ENCODE results near the gene SVEP1. TPM values are rescaled to one million over a fixed set of nuclear protein-coding genes. Genes with fewer than 3 reads are reported as not detected.

The SVEP1 gene
- total RNA-seq, 1 donor from 2014 or later: not detected

GRCh38 chr9:110316261-110317075 is 263.1 kb downstream of the SVEP1 start:
- H3K4me3 Mint-ChIP-seq: peak overlapping the region; percentile 68
- no peak for DNase-seq
- intact Hi-C loops (cut with micrococcal nuclease): no loop called here
- peaks cover 8% of the 10 kb centered on the region for H3K4me1 Mint-ChIP-seq
- H3K9me3 Mint-ChIP-seq: no peaks in the 10 kb centered on the region
- H3K27ac Mint-ChIP-seq: no peak overlapping the region
- peaks cover 1% of the 10 kb centered on the region for H3K27me3 Mint-ChIP-seq
- H3K36me3 Mint-ChIP-seq (ENCODE audit: low read depth): no peaks in the 10 kb centered on the region

Other genes starting within 250 kb of the SVEP1 start
- not detected in 2 replicates for gene TXNDC8, start 241.9 kb downstream of the SVEP1 start, total RNA-seq
- not detected in 2 replicates for gene MUSK, start 89.0 kb upstream of the SVEP1 start, total RNA-seq

Data from activated CD4-positive, alpha-beta T cell treated with anti-CD3 and anti-CD28 coated beads, Interleukin-2, amount 10 ng/mL, durations not matched to agents 24 days and 14 days (primary cell).